HL-60 (cell line): ENCODE results near the gene TVP23C.

Experiments
- TF ChIP-seq, protein P1 (sequence below): IDR thresholded peaks from one replicate; pipeline ENCODE4 v1.5.1; 2011; ENCODE audit warnings: low read length, control low read depth, inconsistent platforms; ENCODE audit not compliant: insufficient read depth
- TF ChIP-seq, protein P2 (sequence below): IDR thresholded peaks from 2 replicates; pipeline ENCODE4 v1.6.1; 2012; ENCODE audit warnings: low read depth; ENCODE audit not compliant: insufficient replicate concordance

DNA sequence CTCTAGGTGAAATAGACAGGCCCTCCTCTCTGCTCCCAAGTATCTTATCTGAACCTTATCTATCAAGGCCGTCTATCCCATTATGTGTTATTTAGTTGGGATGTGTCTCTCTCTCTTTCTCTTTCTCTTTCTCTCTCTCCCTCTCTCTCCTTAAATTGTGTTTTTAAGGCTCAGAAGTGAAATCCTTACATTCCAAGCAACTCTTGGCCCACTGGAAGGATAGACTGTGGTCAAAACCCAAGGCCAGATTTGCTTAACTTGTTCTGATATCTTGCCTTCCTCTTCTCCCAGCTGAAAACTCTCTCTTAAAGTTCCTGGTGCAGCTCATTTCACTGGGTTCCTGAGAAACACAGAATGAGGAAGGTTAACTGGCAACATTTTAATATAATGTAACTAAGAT is 110.5 kb downstream of the TVP23C start:
- TF ChIP-seq, protein P1, sequence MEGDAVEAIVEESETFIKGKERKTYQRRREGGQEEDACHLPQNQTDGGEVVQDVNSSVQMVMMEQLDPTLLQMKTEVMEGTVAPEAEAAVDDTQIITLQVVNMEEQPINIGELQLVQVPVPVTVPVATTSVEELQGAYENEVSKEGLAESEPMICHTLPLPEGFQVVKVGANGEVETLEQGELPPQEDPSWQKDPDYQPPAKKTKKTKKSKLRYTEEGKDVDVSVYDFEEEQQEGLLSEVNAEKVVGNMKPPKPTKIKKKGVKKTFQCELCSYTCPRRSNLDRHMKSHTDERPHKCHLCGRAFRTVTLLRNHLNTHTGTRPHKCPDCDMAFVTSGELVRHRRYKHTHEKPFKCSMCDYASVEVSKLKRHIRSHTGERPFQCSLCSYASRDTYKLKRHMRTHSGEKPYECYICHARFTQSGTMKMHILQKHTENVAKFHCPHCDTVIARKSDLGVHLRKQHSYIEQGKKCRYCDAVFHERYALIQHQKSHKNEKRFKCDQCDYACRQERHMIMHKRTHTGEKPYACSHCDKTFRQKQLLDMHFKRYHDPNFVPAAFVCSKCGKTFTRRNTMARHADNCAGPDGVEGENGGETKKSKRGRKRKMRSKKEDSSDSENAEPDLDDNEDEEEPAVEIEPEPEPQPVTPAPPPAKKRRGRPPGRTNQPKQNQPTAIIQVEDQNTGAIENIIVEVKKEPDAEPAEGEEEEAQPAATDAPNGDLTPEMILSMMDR = no peak
- TF ChIP-seq, protein P2, sequence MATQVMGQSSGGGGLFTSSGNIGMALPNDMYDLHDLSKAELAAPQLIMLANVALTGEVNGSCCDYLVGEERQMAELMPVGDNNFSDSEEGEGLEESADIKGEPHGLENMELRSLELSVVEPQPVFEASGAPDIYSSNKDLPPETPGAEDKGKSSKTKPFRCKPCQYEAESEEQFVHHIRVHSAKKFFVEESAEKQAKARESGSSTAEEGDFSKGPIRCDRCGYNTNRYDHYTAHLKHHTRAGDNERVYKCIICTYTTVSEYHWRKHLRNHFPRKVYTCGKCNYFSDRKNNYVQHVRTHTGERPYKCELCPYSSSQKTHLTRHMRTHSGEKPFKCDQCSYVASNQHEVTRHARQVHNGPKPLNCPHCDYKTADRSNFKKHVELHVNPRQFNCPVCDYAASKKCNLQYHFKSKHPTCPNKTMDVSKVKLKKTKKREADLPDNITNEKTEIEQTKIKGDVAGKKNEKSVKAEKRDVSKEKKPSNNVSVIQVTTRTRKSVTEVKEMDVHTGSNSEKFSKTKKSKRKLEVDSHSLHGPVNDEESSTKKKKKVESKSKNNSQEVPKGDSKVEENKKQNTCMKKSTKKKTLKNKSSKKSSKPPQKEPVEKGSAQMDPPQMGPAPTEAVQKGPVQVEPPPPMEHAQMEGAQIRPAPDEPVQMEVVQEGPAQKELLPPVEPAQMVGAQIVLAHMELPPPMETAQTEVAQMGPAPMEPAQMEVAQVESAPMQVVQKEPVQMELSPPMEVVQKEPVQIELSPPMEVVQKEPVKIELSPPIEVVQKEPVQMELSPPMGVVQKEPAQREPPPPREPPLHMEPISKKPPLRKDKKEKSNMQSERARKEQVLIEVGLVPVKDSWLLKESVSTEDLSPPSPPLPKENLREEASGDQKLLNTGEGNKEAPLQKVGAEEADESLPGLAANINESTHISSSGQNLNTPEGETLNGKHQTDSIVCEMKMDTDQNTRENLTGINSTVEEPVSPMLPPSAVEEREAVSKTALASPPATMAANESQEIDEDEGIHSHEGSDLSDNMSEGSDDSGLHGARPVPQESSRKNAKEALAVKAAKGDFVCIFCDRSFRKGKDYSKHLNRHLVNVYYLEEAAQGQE = no peak
